ENCODE data around the gene ADAD2.
A peak's percentile ranks its signal among the peaks of the same experiment; 100 is the strongest.
"Not testable (repeated sequence)": the region's sequence is repeated elsewhere in the genome, so short reads cannot be mapped to it uniquely, and the experiment has no call there.

ADAD2 gene

DNA sequence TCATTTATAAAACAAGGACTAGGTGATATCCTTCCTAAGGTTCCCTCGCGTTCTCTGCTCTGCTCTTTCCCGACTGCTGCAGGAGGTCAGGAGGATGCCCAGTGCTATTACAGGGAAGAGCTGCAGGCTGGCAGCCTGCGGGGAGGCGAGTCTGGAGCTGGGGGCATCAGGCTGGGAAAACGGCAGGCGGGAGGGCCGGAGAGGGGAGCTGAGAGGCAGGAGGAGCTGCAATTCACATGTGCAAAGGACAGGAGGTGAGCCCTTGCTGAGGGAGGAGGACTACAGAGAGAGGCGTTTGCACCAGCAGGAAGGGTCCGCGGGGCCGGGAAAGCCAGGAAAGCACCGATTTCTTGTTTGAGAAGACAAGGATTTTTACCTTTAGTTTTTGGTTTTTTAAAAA lies 8.1 kb downstream of the ADAD2 start:
- Mint-ChIP-seq H3K9me3 (no peaks in the 10 kb centered on the region), H3K27me3 (ENCODE audit: low read depth) (peaks cover 15% of the 10 kb centered on the region), H3K4me1 (no peaks in the 10 kb centered on the region), H3K27ac (no peak overlapping the region), H3K36me3 (ENCODE audit: low read depth) (no peaks in the 10 kb centered on the region), H3K4me3 (no peak overlapping the region)
- TF ChIP-seq CTCF (IDR thresholded peaks at IDR 0.05; ENCODE audit: unreplicated experiment in 3 of 3): no peak

GRCh38 chr16:84199861-84200260 lies 8.9 kb downstream of the ADAD2 start:
- Mint-ChIP-seq H3K27me3 (ENCODE audit: low read depth) (peaks cover 17% of the 10 kb centered on the region), H3K9me3 (no peaks in the 10 kb centered on the region), H3K27ac (no peak overlapping the region), H3K4me1 (no peaks in the 10 kb centered on the region), H3K36me3 (ENCODE audit: low read depth) (no peaks in the 10 kb centered on the region), H3K4me3 (no peak overlapping the region)
- no peak for TF ChIP-seq CTCF (IDR thresholded peaks at IDR 0.05; ENCODE audit: unreplicated experiment in 3 of 3)

- H3K9me3 Mint-ChIP-seq; H3K27me3 Mint-ChIP-seq (ENCODE audit: low read depth): not testable (repeated sequence)
These were observed 13.6 kb downstream of the ADAD2 start for GRCh38 chr16:84204551-84204950.

DNA sequence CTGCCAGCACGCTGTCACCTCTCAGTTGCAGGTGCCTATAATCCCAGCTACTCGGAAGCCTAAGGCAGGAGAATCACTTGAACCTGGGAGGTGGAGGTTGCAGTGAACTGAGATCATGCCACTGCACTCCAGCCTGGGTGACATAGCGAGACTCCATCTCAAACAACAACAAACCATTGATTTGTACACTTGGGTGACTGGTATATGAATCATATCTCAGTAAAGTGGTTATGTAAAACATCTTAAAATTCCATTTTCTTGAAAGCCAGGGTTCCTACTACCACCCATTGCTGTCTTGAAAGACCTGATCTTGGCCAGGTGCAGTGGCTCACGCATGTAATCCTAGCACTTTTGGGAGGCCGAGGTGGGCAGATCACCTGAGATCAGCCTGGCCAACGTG lies 14.2 kb downstream of the ADAD2 start:
- not testable (repeated sequence) for H3K36me3 Mint-ChIP-seq (ENCODE audit: low read depth); H3K4me1 Mint-ChIP-seq; H3K4me3 Mint-ChIP-seq; H3K27ac Mint-ChIP-seq; H3K27me3 Mint-ChIP-seq (ENCODE audit: low read depth); H3K9me3 Mint-ChIP-seq

More at GRCh38 chr16:84204551-84204950, 13.6 kb downstream of the ADAD2 start:
- not testable (repeated sequence) for H3K36me3 Mint-ChIP-seq (ENCODE audit: low read depth); H3K4me1 Mint-ChIP-seq; H3K4me3 Mint-ChIP-seq; H3K27ac Mint-ChIP-seq

DNA sequence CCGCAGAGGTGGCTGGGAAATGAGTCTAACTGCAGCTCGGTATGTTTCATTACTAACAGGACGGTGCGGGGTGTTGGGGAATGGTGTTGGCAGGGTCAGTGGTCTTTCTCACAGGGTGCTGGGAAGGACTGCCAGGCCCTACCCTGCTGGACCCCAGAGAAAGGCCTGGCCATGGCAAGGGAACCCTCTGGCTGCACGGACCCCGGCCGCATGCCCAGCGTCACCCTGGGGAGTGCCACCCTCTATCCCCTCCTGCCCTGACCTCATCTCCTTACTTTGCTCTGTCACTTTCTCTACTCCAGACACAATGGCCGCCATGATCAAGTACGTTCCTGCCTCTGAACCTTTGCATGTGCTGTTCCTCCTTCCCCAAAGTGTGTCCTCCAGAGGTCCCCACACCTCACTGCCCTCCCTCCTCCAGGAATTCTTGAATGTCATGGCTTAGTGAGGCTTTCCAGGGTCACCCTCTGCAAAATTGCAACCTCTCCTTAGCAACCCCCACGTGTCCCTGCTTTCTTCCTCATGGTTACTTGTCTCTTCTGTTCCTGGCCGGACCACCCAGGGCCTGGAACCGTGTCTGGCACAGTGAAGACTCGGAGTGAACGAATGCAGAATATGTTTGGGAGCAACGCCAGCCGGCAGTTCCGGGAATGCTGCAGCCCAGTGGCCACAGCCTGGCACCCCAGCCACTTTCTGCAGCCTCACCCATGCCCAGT lies 15.2 kb downstream of the ADAD2 start:
- peaks cover 8% of the 10 kb centered on the region for H3K27me3 Mint-ChIP-seq (ENCODE audit: low read depth)
- H3K4me1 Mint-ChIP-seq: peaks cover 5% of the 10 kb centered on the region
- no peak for TF ChIP-seq CTCF (IDR thresholded peaks at IDR 0.05; ENCODE audit: unreplicated experiment in 3 of 3)
- H3K27ac Mint-ChIP-seq: peak overlapping the region in 1 of 3 experiments; percentile 80
- no peaks in the 10 kb centered on the region for H3K36me3 Mint-ChIP-seq (ENCODE audit: low read depth)
- no peak overlapping the region for H3K4me3 Mint-ChIP-seq
- H3K9me3 Mint-ChIP-seq: peaks cover 2% of the 10 kb centered on the region

- Mint-ChIP-seq H3K4me1 (peaks cover 5% of the 10 kb centered on the region), H3K27ac (peak overlapping the region; percentile 79 to 89 (median 80)), H3K36me3 (ENCODE audit: low read depth) (no peaks in the 10 kb centered on the region)
These were observed 16.3 kb downstream of the ADAD2 start for GRCh38 chr16:84207251-84207650.

More at GRCh38 chr16:84207251-84207650, 16.3 kb downstream of the ADAD2 start:
- TF ChIP-seq CTCF (IDR thresholded peaks at IDR 0.05; ENCODE audit: unreplicated experiment in 3 of 3): no peak
- H3K9me3 Mint-ChIP-seq: peaks cover 2% of the 10 kb centered on the region
- peaks cover 10% of the 10 kb centered on the region for H3K27me3 Mint-ChIP-seq (ENCODE audit: low read depth)
- no peak overlapping the region for H3K4me3 Mint-ChIP-seq

All from nephron (organoid).